GM19043 (cell line): ENCODE data around the gene SMYD2.

Experiments used
- ATAC-seq: cut with Tn5 transposase; IDR thresholded peaks from one replicate; pipeline ENCODE4 v1.9.1; 2021; ENCODE audit warnings: low read depth; ENCODE audit not compliant: unreplicated experiment

SMYD2 gene

DNA sequence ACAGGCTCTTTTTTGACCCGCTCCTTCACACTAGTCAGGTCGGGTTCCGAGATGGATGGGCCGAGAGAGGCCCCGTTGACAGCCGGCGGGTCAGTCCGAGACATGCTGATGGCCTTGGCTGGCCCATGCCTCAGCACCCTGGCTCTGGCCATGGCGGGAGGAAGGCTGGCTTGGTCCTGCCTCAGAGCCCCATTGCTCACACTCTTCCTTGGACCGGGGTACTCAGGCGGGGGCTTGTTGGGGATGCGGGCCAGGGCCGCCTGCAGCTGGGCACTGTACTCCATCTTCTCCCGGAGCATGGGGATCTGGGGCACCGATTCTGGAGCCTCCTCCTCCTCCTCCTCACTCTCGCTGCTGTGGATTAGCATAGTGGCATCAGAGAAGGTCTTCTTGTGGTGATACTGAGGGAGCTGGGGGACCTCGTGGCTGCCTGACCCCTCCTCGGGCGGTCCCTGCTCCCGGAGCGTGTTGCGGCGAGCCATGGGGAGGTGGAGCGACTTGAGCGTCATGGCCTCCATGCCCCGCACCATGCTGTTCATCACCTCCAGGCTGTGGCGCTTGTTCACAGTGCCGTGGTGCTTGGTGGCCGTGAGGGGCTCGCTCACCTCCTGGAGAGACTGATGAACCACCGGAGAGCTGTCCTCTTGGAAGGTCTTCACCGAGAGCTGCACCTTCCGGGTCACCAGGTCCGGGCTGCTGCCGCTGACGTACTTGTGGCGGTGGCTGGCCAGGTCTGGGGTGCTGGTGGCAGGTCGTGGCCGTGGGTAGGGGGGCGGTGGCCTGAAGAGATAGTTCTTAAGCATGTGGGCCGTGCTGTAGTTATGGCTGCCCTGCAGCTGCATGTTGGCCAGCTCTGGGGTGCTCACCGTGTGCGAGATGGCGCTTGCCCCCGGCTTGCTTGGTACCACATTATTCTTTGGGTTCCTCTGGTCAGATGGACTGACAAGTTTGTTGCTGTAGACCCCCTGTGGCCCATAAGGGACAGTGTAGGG, 102.7 kb downstream of the SMYD2 start:
- no peak for ATAC-seq

DNA sequence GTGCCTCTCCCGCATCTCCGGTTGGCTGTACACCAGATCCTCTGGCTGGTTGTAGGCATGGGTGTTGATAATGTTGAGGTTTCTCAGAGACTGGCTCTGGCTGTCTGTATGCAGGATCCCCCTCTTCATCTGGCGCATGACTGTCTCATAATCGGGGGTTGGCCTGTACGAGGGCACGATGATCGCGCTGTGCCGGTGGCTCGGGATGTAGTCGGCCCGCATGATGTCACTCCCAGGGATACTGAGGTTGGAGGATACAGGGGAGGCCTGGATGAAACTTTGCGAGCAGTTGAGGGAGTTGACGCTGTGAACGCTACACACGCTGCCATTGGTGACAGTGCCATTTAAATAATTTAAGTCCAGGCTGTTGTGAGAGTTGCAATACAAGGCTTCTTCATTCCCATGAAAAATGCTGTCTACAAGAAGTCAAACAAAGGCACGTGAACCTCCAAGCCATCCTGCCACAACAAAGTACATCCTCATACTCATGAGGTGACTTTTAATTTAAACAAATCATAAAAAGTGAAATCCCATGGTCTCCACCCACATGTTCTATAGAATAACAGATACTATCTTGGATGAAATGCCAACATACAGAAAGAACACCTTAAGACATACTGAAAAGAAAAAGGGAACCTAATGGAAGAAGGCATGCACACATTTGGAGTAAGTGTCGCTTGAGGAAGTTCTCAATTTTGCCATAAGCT, 103.6 kb downstream of the SMYD2 start:
- ATAC-seq = no peak

DNA sequence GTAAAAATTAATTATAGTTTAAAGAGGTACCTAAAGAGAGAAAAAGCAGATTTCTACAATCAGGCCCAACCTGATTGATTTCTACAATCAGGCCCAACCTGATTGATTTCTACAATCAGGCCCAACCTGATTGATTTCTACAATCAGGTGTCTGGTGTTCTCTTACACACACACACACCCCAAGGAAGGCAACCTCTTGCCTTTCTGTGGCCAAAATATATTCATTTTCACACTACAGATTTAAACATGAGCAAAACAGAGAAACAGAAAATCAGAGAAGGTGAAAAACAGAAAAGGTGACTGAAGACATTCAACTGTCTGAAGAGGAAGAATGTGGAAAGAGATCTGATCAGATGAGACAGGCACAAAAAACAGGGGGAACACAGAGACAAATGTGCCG, 104.5 kb downstream of the SMYD2 start:
- no peak for ATAC-seq

DNA sequence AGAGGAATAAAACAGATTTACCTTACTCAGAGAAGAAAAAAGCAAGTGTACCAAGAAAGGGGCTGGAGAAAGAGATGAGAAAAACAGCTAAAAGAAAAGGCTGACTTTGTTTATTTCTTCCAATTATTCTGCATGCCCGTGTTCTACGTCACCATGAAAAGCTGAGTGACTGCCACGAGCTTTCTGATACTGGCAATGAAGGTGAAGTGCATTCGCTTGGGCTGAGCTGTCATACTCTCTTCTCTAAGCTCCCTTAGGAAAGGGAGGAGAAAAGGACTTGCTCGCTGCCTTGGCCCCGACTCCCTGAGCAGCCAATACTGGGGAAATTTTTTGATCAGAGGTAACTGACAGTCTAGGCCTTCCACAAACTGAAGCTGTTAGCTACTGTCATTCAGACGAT, 105.4 kb downstream of the SMYD2 start:
- ATAC-seq = no peak
